ENCODE data around the gene SYVN1.
"Not testable (repeated sequence)": the region's sequence is repeated elsewhere in the genome, so short reads cannot be mapped to it uniquely, and the experiment has no call there.

GRCh38 chr11:65118891-65119669, 15.2 kb downstream of the SYVN1 start:
- TF ChIP-seq, protein P1, sequence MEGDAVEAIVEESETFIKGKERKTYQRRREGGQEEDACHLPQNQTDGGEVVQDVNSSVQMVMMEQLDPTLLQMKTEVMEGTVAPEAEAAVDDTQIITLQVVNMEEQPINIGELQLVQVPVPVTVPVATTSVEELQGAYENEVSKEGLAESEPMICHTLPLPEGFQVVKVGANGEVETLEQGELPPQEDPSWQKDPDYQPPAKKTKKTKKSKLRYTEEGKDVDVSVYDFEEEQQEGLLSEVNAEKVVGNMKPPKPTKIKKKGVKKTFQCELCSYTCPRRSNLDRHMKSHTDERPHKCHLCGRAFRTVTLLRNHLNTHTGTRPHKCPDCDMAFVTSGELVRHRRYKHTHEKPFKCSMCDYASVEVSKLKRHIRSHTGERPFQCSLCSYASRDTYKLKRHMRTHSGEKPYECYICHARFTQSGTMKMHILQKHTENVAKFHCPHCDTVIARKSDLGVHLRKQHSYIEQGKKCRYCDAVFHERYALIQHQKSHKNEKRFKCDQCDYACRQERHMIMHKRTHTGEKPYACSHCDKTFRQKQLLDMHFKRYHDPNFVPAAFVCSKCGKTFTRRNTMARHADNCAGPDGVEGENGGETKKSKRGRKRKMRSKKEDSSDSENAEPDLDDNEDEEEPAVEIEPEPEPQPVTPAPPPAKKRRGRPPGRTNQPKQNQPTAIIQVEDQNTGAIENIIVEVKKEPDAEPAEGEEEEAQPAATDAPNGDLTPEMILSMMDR (IDR thresholded peaks at IDR 0.05; ENCODE audit: low read depth, low read length) = not testable (repeated sequence)
- not testable (repeated sequence) for TF ChIP-seq EZH2phosphoT487 (IDR thresholded peaks at IDR 0.05; ENCODE audit: low read depth)

Data from OCI-LY3 (cell line).